DOHH2 (cell line): Measurements from ENCODE around the gene PRB2.

ENCODE experiments used
- EZH2phosphoT487 ChIP-seq: fragments of 200-600 bp; sonication (generic); IDR thresholded peaks from 2 replicates; pipeline ENCODE4 v1.6.1; 2017; ENCODE audit warnings: borderline replicate concordance, mild to moderate bottlenecking, antibody characterized with exemption, low read length, moderate library complexity, mixed read lengths
- TF ChIP-seq, protein P1 (sequence below): fragments of 200-600 bp; sonication (generic); IDR thresholded peaks from one replicate; pipeline ENCODE4 v1.5.1; 2014; ENCODE audit warnings: antibody characterized with exemption, mild to moderate bottlenecking, low read depth, low read length; ENCODE audit not compliant: poor library complexity, severe bottlenecking

DNA sequence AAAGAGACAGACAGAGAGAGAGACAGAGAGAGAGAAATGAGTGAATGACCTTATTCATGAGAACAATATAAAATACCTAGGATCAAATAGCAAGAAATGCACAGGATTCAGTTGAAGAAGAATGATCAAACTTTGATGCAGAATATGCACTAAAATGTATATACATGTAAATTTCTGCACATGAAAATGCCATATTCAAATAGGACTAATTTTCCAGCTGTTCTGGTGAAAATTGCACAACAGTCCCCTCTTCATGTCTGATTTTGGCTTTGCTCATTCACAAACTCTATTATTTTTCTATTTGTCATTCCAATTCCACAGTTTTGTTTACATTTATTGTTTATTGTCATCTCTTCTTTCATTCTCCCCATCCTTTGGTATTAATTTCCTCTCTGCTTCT lies 34.2 kb downstream of the PRB2 start:
- TF ChIP-seq, protein P1, sequence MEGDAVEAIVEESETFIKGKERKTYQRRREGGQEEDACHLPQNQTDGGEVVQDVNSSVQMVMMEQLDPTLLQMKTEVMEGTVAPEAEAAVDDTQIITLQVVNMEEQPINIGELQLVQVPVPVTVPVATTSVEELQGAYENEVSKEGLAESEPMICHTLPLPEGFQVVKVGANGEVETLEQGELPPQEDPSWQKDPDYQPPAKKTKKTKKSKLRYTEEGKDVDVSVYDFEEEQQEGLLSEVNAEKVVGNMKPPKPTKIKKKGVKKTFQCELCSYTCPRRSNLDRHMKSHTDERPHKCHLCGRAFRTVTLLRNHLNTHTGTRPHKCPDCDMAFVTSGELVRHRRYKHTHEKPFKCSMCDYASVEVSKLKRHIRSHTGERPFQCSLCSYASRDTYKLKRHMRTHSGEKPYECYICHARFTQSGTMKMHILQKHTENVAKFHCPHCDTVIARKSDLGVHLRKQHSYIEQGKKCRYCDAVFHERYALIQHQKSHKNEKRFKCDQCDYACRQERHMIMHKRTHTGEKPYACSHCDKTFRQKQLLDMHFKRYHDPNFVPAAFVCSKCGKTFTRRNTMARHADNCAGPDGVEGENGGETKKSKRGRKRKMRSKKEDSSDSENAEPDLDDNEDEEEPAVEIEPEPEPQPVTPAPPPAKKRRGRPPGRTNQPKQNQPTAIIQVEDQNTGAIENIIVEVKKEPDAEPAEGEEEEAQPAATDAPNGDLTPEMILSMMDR: no peak
- no peak for TF ChIP-seq EZH2phosphoT487
